ENCODE data around the gene RFXANK. TPM values are rescaled to one million over a fixed set of nuclear protein-coding genes. Genes with fewer than 3 reads are reported as not detected.

Gene RFXANK
- total and polyA plus RNA-seq, 9 of the 15 experiments (the other 6 are each of a cell fraction or from before 2014, with no cell fraction given), result 68.6 to 181 (median 150) TPM

DNA sequence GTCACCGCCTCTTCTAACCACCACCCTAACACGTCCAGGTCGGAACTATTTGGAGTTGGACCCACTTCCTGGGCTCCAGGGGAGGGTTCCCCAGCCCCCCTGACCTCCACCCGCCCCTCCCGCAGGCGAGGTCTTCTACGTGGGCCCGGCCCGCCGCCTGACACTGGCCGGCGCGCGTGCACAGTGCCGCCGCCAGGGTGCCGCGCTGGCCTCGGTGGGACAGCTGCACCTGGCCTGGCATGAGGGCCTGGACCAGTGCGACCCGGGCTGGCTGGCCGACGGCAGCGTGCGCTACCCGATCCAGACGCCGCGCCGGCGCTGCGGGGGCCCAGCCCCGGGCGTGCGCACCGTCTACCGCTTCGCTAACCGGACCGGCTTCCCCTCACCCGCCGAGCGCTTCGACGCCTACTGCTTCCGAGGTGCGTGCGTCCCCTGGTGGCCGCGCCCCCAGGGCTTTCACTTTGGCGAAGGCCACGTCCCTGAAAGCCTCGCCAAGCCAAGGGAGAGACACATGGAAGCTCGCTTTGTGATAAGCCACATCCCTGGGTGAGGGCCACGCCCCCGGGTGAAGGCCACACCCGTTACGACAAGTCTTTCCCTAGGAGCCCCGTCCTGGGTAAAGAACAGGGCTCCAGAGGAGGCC lies 32.9 kb downstream of the RFXANK start (continued):
- TF ChIP-seq, protein P1, sequence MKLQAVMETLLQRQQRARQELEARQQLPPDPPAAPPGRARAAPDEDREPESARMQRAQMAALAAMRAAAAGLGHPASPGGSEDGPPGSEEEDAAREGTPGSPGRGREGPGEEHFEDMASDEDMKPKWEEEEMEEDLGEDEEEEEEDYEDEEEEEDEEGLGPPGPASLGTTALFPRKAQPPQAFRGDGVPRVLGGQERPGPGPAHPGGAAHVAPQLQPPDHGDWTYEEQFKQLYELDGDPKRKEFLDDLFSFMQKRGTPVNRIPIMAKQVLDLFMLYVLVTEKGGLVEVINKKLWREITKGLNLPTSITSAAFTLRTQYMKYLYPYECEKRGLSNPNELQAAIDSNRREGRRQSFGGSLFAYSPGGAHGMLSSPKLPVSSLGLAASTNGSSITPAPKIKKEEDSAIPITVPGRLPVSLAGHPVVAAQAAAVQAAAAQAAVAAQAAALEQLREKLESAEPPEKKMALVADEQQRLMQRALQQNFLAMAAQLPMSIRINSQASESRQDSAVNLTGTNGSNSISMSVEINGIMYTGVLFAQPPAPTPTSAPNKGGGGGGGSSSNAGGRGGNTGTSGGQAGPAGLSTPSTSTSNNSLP (IDR thresholded peaks at IDR 0.05; ENCODE audit: borderline replicate concordance, low read depth, low read length), result no peak
- TF ChIP-seq ETV5 (CRISPR knock-in tag; IDR thresholded peaks at IDR 0.05; ENCODE audit: low read depth) (peak; percentile 64), ZNF347 (CRISPR knock-in tag; IDR thresholded peaks at IDR 0.05; ENCODE audit: low read depth) (no peak), BRD9 (IDR thresholded peaks at IDR 0.05; ENCODE audit: low read depth, partially characterized antibody) (no peak), PHB (CRISPR knock-in tag; IDR thresholded peaks at IDR 0.05) (no peak), PTRF (tag; IDR thresholded peaks at IDR 0.05) (no peak)
- TF ChIP-seq, protein P2, sequence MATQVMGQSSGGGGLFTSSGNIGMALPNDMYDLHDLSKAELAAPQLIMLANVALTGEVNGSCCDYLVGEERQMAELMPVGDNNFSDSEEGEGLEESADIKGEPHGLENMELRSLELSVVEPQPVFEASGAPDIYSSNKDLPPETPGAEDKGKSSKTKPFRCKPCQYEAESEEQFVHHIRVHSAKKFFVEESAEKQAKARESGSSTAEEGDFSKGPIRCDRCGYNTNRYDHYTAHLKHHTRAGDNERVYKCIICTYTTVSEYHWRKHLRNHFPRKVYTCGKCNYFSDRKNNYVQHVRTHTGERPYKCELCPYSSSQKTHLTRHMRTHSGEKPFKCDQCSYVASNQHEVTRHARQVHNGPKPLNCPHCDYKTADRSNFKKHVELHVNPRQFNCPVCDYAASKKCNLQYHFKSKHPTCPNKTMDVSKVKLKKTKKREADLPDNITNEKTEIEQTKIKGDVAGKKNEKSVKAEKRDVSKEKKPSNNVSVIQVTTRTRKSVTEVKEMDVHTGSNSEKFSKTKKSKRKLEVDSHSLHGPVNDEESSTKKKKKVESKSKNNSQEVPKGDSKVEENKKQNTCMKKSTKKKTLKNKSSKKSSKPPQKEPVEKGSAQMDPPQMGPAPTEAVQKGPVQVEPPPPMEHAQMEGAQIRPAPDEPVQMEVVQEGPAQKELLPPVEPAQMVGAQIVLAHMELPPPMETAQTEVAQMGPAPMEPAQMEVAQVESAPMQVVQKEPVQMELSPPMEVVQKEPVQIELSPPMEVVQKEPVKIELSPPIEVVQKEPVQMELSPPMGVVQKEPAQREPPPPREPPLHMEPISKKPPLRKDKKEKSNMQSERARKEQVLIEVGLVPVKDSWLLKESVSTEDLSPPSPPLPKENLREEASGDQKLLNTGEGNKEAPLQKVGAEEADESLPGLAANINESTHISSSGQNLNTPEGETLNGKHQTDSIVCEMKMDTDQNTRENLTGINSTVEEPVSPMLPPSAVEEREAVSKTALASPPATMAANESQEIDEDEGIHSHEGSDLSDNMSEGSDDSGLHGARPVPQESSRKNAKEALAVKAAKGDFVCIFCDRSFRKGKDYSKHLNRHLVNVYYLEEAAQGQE (IDR thresholded peaks at IDR 0.05; ENCODE audit: borderline replicate concordance), result peak; percentile 83
- TF ChIP-seq, protein P2 (CRISPR knock-in tag; IDR thresholded peaks at IDR 0.05; ENCODE audit: low read depth), result peak; percentile 44; the same call in 1 of the 2 replicates
- TF ChIP-seq, protein P3, sequence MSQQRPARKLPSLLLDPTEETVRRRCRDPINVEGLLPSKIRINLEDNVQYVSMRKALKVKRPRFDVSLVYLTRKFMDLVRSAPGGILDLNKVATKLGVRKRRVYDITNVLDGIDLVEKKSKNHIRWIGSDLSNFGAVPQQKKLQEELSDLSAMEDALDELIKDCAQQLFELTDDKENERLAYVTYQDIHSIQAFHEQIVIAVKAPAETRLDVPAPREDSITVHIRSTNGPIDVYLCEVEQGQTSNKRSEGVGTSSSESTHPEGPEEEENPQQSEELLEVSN (IDR thresholded peaks at IDR 0.05; ENCODE audit: borderline replicate concordance in 1 of 2, extremely low read depth in 1 of 2, insufficient read depth in 1 of 2, insufficient read length in 1 of 2, low read depth in 1 of 2, low read length in 1 of 2, poor library complexity in 1 of 2, severe bottlenecking in 1 of 2), result peak; percentile 94 to 96
- TF ChIP-seq, protein P4, sequence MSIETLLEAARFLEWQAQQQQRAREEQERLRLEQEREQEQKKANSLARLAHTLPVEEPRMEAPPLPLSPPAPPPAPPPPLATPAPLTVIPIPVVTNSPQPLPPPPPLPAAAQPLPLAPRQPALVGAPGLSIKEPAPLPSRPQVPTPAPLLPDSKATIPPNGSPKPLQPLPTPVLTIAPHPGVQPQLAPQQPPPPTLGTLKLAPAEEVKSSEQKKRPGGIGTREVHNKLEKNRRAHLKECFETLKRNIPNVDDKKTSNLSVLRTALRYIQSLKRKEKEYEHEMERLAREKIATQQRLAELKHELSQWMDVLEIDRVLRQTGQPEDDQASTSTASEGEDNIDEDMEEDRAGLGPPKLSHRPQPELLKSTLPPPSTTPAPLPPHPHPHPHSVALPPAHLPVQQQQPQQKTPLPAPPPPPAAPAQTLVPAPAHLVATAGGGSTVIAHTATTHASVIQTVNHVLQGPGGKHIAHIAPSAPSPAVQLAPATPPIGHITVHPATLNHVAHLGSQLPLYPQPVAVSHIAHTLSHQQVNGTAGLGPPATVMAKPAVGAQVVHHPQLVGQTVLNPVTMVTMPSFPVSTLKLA (conservative IDR thresholded peaks at IDR 0.05), result peak in 1 of 2 experiments; percentile 85; a peak in 3 of 4 replicates
- TF ChIP-seq, protein P5, sequence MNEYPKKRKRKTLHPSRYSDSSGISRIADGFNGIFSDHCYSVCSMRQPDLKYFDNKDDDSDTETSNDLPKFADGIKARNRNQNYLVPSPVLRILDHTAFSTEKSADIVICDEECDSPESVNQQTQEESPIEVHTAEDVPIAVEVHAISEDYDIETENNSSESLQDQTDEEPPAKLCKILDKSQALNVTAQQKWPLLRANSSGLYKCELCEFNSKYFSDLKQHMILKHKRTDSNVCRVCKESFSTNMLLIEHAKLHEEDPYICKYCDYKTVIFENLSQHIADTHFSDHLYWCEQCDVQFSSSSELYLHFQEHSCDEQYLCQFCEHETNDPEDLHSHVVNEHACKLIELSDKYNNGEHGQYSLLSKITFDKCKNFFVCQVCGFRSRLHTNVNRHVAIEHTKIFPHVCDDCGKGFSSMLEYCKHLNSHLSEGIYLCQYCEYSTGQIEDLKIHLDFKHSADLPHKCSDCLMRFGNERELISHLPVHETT (CRISPR knock-in tag; conservative IDR thresholded peaks at IDR 0.05 in 1 of 2, IDR thresholded peaks at IDR 0.05 in 1 of 2), result peak in 1 of 2 experiments; percentile 66; a peak in 2 of 4 replicates

All from K562 (cell line).